Activated naive CD8-positive, alpha-beta T cell treated with anti-CD3 and anti-CD28 coated beads, Interleukin-2, amount 50 U/mL, for 24 hours (primary cell): ENCODE results near the gene PPP4C.
"Not testable (repeated sequence)": the region's sequence is repeated elsewhere in the genome, so short reads cannot be mapped to it uniquely, and the experiment has no call there.

Source experiments
- ATAC-seq: fragments of 150-1000 bp; cut with Tn5 transposase; one replicate; pipeline ENCODE4 v1.10.0; 2021
- DNase-seq: peaks from one replicate; pipeline ENCODE4 v3.0.0; 2021
- H3K27ac Mint-ChIP-seq: one replicate; pipeline ENCODE4 v1.8.0; 2021; ENCODE audit warnings: mild to moderate bottlenecking, mixed read lengths
- H3K27me3 Mint-ChIP-seq: one replicate; pipeline ENCODE4 v1.8.0; 2021; ENCODE audit warnings: mixed read lengths
- H3K36me3 Mint-ChIP-seq: one replicate; pipeline ENCODE4 v1.8.0; 2021; ENCODE audit warnings: low read depth, mixed read lengths
- H3K4me1 Mint-ChIP-seq: one replicate; pipeline ENCODE4 v1.8.0; 2021; ENCODE audit warnings: mixed read lengths
- H3K4me3 Mint-ChIP-seq: one replicate; pipeline ENCODE4 v1.8.0; 2021; ENCODE audit warnings: mild to moderate bottlenecking, moderate library complexity, mixed read lengths
- H3K9me3 Mint-ChIP-seq: one replicate; pipeline ENCODE4 v1.8.0; 2021; ENCODE audit warnings: mixed read lengths

PPP4C gene

DNA sequence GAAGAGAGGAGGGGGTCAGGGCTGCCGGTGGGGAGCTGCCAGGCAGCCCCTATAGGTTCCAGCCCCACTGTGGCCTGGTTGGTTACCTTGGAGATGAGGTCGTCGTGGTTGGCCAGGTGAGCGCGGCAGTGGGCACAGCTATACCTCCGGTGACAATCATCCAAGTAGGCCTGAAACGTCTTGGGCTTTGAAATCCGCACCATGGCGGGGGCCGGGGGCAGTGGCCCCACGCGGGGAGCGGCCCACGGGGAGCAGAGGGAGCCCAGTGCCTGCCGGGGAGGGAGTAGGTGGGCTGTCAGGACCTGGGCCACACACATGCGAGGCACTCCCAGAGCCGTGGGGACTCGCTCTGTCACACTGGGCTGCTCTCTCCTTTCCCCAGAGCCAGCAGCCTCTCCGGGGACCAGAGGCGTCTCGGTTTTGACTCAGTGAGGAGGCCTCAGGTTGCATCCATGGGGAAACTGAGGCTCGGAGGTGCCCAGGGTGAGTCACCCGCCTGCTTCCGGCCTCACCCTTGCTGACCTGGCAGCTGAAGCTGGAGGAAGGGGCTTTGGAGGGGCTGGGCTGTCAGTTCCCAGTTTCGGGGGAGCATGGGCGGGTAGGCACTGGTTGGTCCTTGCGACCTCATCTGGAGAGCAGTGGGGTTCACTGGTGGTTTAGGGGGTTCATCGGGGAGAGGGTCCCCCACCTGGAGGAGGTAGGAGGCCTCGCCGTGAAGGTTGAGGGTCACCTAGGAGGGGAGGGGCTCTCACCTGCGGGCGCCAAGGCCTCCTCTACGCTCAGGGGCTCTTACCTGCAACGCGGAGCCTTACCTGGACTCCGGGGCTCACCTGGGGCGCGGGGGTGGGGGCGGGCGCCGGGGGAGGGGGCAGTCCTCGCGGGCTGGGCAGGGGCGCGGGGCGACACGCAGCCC, 19.6 kb downstream of the PPP4C start:
- no peak for DNase-seq
- Mint-ChIP-seq H3K9me3 (peaks cover 21% of the 10 kb centered on the region), H3K4me3 (peak overlapping the region; percentile 80), H3K4me1 (peaks cover 41% of the 10 kb centered on the region), H3K27ac (peak overlapping the region; percentile 79), H3K27me3 (no peaks in the 10 kb centered on the region), H3K36me3 (peaks cover 25% of the 10 kb centered on the region)
- ATAC-seq = no peak

DNA sequence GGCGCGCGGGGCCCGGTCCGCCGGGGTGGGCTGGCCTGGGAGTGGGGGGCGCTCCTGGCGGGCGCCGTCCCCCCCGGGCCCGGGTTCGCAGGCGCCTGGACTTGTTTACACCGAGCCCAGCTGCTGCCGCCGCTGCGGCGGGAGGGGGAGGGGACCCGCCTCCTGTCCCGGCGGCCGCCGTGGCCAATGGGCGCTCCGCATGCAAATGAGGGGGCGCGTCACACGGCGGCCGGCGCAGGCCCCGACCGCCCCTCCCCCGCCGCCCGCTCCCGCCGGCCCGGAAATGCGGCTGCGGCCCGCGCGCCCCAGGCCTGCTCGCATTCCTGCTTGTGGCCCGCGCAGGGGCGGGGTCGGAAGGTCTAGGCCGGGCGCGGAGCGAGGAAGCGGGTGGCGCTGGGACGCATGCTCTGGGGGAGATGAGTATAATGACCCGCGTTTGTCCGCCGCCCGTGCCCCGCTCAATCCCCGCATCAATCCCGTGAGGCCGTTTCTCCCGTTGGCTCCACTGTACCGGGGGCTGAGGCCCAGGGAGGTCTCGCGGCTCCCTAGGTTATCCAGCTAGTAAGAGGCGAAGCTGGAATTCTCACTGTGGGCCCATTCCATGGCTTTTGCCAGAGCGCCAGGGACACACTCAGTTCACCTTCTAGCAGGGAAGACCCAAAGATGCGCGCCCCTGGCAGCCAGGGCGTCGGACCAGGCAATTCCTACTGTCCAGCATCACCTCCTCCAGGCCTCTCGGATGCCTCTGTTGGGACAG, 20.5 kb downstream of the PPP4C start, which contains the start of gene YPEL3:
YPEL3 (minus strand) TSS at position 109 of the 757 bp plus-strand sequence. CDS start 731 bp downstream, outside the sequence.
- Mint-ChIP-seq H3K9me3 (peaks cover 21% of the 10 kb centered on the region), H3K27ac (peak within 1 kb of the TSS; percentile 81), H3K36me3 (peaks cover 25% of the 10 kb centered on the region), H3K4me3 (peak within 1 kb of the TSS; percentile 80), H3K27me3 (no peaks in the 10 kb centered on the region), H3K4me1 (peaks cover 39% of the 10 kb centered on the region)
- ATAC-seq (peak; percentile 38), DNase-seq (peak; percentile 89)

DNA sequence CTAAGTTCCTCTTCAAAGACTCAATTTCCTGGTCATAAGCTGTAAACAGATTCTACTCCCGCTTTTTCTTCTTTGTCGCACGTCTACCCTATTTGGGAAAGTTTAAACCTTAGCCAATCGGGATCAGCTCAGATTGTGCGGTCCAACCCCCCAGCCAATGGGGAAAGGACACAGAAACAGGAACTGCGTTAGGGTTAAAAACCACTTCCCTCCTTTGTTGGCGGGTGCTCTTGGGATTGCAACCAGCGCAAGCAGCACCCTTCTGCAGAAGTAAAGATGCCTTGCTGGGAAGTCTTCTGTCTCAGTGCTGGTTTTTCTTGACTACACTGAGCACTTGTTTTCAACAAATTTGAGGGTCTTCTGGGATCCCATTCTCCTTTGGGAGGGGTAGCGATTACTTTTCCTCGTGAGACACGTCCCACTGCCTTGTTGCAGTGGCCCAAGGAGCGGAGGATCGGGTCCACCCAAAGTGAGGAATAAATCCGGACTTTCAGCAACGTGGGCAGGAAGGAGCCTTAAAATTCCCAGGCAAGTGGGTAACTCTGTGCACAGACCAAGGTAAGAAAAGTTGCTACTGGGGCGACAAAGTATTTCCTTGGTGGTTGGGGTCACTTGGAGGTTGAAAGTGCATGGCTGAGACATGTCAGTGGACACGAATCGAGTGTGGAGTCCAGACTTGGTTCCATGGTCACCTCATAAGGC, 21.2 kb downstream of the PPP4C start:
- H3K27me3 Mint-ChIP-seq = no peaks in the 10 kb centered on the region
- H3K4me1 Mint-ChIP-seq = peaks cover 35% of the 10 kb centered on the region
- H3K36me3 Mint-ChIP-seq = peaks cover 25% of the 10 kb centered on the region
- no peak for DNase-seq
- H3K27ac Mint-ChIP-seq = peak overlapping the region; percentile 81
- H3K9me3 Mint-ChIP-seq = peaks cover 21% of the 10 kb centered on the region
- ATAC-seq = no peak
- peak overlapping the region; percentile 65 for H3K4me3 Mint-ChIP-seq

DNA sequence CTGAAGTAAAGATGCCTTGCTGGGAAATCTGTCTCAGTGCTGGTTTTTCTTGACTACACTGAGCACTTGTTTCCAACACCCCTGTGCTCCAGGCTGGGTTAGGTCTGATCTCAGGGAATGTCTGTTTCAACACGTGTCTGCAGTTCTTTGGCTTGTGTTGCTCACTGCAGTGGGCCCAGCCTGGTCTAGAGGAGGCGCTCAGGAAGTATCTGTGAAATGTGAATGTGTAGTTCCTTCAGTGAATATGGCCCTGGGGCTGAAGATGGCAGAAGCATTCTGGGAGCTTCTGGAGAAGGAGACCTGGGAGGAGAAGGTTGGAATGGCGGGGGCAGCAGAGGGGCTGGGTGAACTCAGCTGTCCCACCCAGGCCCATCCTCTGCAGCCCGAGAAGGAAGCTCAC, 28.3 kb downstream of the PPP4C start:
- H3K4me1 Mint-ChIP-seq = no peaks in the 10 kb centered on the region
- no peaks in the 10 kb centered on the region for H3K9me3 Mint-ChIP-seq
- DNase-seq = no peak
- ATAC-seq = no peak
- no peaks in the 10 kb centered on the region for H3K27me3 Mint-ChIP-seq
- no peak overlapping the region for H3K27ac Mint-ChIP-seq
- no peak overlapping the region for H3K4me3 Mint-ChIP-seq
- H3K36me3 Mint-ChIP-seq = peaks cover 12% of the 10 kb centered on the region

DNA sequence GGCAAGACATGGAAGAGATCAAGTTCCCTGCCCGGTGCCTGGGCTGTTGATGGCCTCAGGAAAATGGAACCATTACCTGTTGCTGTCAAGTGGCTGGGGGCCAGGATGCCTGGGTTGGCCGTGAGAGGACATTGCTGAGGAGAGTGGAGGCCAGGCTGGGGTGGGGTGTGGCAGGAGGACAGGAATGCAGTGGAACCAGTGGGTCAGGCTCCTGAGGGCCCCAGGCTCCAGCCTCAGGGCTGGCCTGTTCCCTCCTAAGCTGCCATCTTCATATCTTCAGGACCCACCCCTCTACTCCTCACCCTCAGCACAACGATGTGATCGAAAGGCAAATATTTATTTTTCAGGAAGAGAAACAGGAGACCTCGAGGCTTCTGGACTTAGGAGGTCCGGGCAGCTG, 28.7 kb downstream of the PPP4C start:
- H3K4me1 Mint-ChIP-seq = no peaks in the 10 kb centered on the region

DNA sequence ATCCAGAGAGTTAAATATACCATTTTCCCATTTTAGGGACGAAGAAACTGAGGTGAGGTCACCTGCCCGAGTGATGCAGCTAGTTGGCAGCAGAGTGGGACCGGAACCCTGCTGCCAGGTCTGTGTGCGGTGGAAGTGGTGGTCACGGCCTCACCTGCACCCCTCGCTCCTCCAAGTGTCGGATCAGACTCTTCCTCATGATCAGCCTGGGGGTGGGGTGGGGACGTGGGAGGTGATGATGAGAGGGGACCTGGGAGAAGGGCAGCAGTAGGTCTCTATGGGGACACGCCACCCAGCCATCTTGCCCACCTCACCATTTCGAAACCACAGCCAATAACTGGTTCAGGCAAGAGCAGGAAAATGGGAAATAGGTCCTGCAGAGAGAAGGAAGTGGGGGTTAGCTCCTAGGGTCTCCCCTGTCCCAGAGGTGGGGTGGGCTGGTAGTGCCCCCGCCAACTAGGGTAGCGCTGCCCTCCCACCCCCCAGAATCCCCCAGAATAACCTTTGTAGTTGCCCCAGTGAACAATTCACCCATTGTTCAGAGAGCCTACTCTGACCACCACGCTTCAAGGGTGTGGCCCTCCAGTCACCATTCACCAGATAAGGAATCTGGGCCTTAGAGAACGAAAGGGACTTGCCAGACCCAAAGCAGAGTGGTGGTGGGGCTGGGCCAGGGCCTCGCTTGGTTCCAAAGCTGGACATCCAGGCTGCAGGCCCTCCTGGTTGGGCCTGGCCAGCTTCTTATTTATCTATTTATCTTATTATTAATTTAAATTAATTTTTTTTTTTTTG, 32.5 kb downstream of the PPP4C start:
- Mint-ChIP-seq H3K9me3 (no peaks in the 10 kb centered on the region), H3K27me3 (no peaks in the 10 kb centered on the region), H3K36me3 (peaks cover 12% of the 10 kb centered on the region), H3K4me3 (no peak overlapping the region), H3K4me1 (no peaks in the 10 kb centered on the region), H3K27ac (no peak overlapping the region)
- ATAC-seq (no peak), DNase-seq (no peak)

More for the DNA sequence above, 28.7 kb downstream of the PPP4C start:
- Mint-ChIP-seq H3K27me3 (no peaks in the 10 kb centered on the region), H3K27ac (no peak overlapping the region), H3K36me3 (peaks cover 12% of the 10 kb centered on the region), H3K9me3 (no peaks in the 10 kb centered on the region), H3K4me3 (no peak overlapping the region)
- DNase-seq (no peak), ATAC-seq (no peak)

DNA sequence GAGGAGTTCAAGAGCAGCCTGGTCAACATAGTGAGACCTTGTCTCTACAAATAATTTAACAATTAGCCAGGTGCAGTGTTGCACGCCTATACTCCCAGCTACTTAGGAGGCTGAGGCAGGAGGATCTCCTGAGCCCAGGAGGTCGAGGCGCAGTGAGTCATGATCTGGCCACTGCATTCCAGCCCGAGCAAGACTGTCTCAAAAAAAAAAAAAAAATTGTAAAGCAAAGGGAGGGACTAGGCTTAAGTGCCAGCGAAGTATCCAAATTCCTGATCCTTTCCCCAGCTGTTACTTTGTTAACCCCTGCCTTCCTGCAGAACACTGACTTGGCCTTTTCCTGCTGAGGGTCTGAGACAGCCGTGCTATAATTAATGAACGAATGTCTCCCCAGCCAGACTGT, 34.9 kb downstream of the PPP4C start:
- Mint-ChIP-seq H3K36me3 (peaks cover 2% of the 10 kb centered on the region), H3K27ac (no peak overlapping the region), H3K9me3 (no peaks in the 10 kb centered on the region), H3K4me3 (no peak overlapping the region), H3K27me3 (no peaks in the 10 kb centered on the region), H3K4me1 (peaks cover 3% of the 10 kb centered on the region)
- no peak for DNase-seq
- ATAC-seq = no peak

DNA sequence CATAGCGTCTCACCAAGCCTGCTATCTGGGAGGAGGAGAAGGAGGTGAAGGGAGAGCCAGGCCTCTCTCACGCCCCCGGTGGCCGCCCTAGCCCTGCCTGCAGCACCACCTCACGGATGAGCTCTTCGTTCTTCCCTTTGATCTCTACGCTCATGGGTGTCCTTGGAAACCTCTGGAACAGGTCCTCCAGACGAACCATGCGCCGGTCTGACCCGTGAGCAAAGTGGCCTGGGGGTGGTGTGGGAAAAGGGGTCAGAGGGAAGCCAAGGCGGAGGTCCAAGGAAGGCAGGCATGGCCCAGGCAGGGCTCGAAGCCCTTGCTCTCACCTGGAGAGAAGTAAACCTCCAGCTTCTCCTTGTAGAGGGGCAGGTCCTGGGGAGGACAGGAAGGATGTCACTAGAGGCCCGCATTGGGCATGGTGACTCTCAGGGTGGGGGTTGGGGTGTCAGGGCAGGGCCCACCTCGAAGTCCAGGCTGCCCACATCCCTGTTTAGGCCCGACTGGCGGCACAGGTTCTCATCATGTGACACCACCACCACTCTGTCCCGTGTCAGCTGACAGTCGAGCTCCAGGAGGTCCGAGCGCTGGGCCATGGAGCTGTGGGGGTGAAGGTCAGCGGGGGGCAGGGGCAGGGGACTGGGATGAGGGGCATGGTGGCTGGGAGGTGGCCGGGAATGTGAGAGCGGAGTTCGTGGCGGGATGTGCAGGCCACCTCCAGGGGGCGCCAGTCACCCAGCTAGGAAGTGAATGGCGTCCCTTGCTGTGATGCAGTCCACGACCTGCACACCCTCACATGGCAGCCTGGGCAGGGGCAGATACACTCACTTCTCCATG, 36.6 kb downstream of the PPP4C start:
- H3K9me3 Mint-ChIP-seq = no peaks in the 10 kb centered on the region
- peak; percentile 60 for ATAC-seq
- peak; percentile 86 for DNase-seq
- peaks cover 3% of the 10 kb centered on the region for H3K4me1 Mint-ChIP-seq
- no peak overlapping the region for H3K4me3 Mint-ChIP-seq
- no peaks in the 10 kb centered on the region for H3K27me3 Mint-ChIP-seq
- H3K36me3 Mint-ChIP-seq = no peaks in the 10 kb centered on the region
- H3K27ac Mint-ChIP-seq = no peak overlapping the region

DNA sequence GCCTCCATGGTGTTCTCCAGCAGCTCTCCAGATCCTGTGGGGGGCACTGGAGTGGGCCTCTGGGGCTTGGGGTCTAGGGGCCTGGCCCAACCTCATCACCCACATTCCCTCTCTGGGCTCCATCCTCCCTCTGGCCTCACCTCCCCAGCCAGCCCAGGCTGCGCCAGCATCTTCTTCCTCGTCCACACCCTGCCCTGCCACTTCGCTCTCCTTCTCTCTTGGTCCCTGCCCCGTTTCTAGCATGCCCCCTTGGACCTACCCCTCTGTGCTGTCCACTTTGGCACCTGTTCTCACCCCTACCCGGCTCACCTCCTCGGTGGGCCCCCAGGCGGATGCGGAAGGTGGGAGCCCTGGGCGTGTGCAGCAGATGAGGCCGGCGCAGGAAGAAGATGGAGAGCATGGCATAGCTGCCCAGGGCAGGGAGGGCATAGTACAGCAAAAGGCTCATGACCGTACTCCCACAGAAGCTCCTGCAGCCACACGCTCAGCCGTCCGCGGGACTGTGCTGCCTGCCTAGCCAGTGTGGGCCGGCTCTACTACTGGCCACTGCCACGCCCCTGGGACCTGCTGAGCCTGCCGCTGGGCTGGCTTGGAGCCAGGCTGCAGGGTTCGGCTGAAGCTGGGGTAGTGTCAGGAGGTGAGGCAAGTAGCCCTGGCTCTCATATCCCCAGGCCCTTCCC, 37.4 kb downstream of the PPP4C start, which contains the start of gene GDPD3:
GDPD3 (minus strand) TSS at position 507 of the 680 bp plus-strand sequence; CDS start at position 448, 59 bp downstream.
- no peaks in the 10 kb centered on the region for H3K27me3 Mint-ChIP-seq
- H3K9me3 Mint-ChIP-seq = no peaks in the 10 kb centered on the region
- H3K36me3 Mint-ChIP-seq = no peaks in the 10 kb centered on the region
- H3K4me1 Mint-ChIP-seq = peaks cover 3% of the 10 kb centered on the region
- no peak within 1 kb of the TSS for H3K27ac Mint-ChIP-seq
- DNase-seq = no peak
- ATAC-seq = peak; percentile 14
- H3K4me3 Mint-ChIP-seq = no peak within 1 kb of the TSS

DNA sequence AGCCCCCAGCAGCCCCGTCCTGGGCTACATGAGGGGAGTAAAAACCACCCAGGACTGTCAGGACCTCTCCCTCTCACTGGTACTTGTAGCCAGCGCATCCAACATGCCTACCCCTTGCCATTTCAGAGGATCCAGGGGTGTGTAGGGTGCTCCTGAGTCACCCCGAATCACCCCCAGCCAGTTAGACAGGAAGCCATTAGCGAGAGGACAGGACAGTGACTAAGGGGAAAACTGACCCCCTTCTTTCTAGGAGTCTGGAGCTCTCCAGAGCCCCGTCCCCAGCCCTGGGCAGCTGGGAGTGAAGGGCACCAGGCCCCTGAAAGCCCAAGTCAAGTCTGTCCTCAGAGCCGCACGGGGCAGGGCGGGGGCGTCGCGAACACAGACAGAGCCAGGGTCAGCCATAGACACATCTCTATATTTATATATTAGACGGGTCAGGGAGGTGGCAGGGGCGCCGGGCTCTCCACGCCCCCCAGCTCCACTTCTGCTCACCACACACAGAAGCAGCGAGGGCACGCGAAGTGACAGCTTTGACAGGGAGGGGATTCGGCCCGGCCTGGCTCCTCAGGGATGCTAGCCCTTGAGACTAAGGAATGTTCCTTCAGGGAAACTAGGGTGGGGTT, 38.0 kb downstream of the PPP4C start:
- DNase-seq (no peak), ATAC-seq (peak; percentile 3)
- H3K27me3 Mint-ChIP-seq = no peaks in the 10 kb centered on the region
- H3K9me3 Mint-ChIP-seq = no peaks in the 10 kb centered on the region
- peaks cover 3% of the 10 kb centered on the region for H3K4me1 Mint-ChIP-seq
- H3K4me3 Mint-ChIP-seq = no peak overlapping the region
- H3K27ac Mint-ChIP-seq = no peak overlapping the region
- no peaks in the 10 kb centered on the region for H3K36me3 Mint-ChIP-seq

DNA sequence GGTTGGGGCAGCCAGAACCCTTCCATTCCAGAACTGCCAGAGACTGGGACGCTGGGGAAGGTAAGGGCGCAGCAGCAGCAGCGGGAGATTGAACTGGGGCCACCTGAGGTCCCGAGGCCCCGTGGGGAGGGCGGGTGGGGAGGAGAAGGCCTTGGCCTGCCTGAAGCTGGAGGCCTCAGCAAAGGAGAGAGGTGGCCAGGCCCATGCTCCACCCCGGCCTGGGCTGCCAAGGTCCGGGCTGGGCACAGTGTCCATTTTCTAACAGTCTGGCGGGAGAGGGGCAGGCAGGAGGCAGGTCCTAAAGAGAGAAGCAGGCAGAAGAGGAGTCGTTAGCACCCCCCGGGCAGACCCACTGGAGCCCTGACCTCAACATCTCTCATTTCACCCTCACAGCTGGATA, 38.6 kb downstream of the PPP4C start:
- no peaks in the 10 kb centered on the region for H3K27me3 Mint-ChIP-seq
- H3K4me3 Mint-ChIP-seq = no peak overlapping the region
- DNase-seq (no peak), ATAC-seq (no peak)
- peaks cover 4% of the 10 kb centered on the region for H3K4me1 Mint-ChIP-seq
- no peak overlapping the region for H3K27ac Mint-ChIP-seq
- peaks cover 2% of the 10 kb centered on the region for H3K36me3 Mint-ChIP-seq
- H3K9me3 Mint-ChIP-seq = no peaks in the 10 kb centered on the region

DNA sequence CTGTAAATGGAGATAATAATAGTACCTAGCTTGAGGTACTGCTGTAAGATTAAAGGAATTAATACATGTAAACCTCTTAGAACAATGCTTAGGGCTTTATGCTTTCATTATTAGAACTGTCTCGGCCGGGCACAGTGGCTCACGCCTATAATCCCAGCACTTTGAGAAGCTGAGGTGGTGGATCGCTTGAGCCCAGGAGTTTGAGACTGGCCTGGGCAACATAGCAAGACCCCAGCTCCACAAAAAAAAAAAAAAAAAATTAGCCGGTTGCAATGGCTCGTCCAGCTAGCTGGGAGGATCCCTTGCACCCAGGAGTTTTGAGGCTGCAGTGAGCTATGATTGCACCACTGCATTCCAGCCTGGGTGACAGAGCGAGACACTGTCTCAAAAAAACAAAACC, 39.0 kb downstream of the PPP4C start:
- ATAC-seq, H3K4me1 Mint-ChIP-seq, H3K36me3 Mint-ChIP-seq, H3K27me3 Mint-ChIP-seq, DNase-seq, H3K27ac Mint-ChIP-seq, H3K9me3 Mint-ChIP-seq, H3K4me3 Mint-ChIP-seq: not testable (repeated sequence)
